Measurements from ENCODE around the gene MSX2.

DNA sequence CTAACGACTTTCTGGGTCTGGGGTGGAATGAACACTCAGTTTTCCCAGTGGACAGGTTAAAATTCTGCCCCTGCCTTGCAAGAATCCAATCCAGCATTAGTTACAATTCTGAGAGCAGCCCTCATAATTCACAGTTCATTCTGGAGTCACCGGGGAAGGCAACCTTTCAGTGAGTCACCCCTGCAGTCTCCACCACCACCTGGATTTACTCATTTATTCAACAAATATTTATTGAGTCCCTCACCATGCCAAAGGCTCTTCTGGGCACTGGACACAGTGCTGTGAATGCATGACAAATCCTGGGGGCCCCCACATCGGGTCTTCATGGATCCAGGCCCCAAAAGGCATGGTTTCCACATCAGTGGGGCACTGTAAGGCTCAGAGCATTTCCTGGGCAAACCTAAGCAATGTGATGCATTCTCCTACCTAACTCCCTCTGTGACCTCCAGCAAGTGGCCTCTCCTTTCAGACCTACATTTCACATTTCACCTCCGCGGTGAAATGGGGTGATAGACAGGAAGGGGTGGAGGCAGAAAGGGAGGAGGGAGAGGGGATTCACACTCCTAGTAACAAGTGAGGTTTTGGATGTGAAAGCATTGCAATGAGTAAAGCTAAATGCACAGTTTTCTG is 6.4 kb upstream of the MSX2 start:
- TF ChIP-seq, protein P1, sequence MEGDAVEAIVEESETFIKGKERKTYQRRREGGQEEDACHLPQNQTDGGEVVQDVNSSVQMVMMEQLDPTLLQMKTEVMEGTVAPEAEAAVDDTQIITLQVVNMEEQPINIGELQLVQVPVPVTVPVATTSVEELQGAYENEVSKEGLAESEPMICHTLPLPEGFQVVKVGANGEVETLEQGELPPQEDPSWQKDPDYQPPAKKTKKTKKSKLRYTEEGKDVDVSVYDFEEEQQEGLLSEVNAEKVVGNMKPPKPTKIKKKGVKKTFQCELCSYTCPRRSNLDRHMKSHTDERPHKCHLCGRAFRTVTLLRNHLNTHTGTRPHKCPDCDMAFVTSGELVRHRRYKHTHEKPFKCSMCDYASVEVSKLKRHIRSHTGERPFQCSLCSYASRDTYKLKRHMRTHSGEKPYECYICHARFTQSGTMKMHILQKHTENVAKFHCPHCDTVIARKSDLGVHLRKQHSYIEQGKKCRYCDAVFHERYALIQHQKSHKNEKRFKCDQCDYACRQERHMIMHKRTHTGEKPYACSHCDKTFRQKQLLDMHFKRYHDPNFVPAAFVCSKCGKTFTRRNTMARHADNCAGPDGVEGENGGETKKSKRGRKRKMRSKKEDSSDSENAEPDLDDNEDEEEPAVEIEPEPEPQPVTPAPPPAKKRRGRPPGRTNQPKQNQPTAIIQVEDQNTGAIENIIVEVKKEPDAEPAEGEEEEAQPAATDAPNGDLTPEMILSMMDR (IDR thresholded peaks at IDR 0.05), result no peak
- TF ChIP-seq GABPA (IDR thresholded peaks at IDR 0.05; ENCODE audit: low read depth) (no peak), TEAD4 (IDR thresholded peaks at IDR 0.05; ENCODE audit: borderline replicate concordance, insufficient read depth) (no peak), EP300 (IDR thresholded peaks at IDR 0.05; ENCODE audit: borderline replicate concordance in 1 of 2, low read depth in 1 of 2, low read length in 1 of 2) (no peak), YY1 (IDR thresholded peaks at IDR 0.05; ENCODE audit: low read depth) (no peak), RXRA (IDR thresholded peaks at IDR 0.05; ENCODE audit: borderline replicate concordance, low read depth) (no peak)
- TF ChIP-seq, protein P2, sequence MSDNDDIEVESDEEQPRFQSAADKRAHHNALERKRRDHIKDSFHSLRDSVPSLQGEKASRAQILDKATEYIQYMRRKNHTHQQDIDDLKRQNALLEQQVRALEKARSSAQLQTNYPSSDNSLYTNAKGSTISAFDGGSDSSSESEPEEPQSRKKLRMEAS (IDR thresholded peaks at IDR 0.05; ENCODE audit: low read depth), result no peak
- TF ChIP-seq, protein P3, sequence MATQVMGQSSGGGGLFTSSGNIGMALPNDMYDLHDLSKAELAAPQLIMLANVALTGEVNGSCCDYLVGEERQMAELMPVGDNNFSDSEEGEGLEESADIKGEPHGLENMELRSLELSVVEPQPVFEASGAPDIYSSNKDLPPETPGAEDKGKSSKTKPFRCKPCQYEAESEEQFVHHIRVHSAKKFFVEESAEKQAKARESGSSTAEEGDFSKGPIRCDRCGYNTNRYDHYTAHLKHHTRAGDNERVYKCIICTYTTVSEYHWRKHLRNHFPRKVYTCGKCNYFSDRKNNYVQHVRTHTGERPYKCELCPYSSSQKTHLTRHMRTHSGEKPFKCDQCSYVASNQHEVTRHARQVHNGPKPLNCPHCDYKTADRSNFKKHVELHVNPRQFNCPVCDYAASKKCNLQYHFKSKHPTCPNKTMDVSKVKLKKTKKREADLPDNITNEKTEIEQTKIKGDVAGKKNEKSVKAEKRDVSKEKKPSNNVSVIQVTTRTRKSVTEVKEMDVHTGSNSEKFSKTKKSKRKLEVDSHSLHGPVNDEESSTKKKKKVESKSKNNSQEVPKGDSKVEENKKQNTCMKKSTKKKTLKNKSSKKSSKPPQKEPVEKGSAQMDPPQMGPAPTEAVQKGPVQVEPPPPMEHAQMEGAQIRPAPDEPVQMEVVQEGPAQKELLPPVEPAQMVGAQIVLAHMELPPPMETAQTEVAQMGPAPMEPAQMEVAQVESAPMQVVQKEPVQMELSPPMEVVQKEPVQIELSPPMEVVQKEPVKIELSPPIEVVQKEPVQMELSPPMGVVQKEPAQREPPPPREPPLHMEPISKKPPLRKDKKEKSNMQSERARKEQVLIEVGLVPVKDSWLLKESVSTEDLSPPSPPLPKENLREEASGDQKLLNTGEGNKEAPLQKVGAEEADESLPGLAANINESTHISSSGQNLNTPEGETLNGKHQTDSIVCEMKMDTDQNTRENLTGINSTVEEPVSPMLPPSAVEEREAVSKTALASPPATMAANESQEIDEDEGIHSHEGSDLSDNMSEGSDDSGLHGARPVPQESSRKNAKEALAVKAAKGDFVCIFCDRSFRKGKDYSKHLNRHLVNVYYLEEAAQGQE (IDR thresholded peaks at IDR 0.05; ENCODE audit: low read depth, low read length), result no peak

All from SK-N-SH (cell line).